ENCODE measurements around the gene SH3RF2. TPM values are rescaled to one million over a fixed set of nuclear protein-coding genes. Genes with fewer than 3 reads are reported as not detected.

The SH3RF2 gene
- total and polyA plus RNA-seq, 2 of the 13 experiments (the other 11 are each of a cell fraction or from before 2014, with no cell fraction given), result 2.6 to 3.7 TPM

DNA sequence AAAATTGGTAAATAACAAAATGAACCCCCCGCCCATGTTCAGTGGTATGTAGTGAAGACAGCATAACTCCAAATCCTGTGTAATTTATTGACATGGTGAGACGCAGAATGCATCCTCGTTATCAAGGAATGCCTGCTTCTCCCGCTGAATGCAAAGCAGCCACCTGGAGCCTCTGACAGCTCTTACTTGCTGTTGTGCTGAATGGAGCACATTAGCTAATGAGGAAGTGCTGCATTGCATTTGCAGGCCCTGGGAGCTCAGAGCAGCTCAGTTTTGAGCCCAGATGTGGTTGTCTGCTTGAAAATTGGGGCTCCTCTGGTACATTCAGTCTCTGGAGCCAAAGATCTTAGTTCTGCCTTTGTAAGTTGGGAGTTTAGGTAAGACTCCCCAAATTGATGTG, 140.1 kb downstream of the SH3RF2 start:
- Histone ChIP-seq H2AFZ (ENCODE audit: low read length) (no peak overlapping the region), H3K9me3 (ENCODE audit: low read length) (no peaks in the 10 kb centered on the region), H3K9ac (ENCODE audit: insufficient read depth, low read depth, low read length) (no peak overlapping the region), H3K79me2 (ENCODE audit: insufficient read depth, low read length) (no peaks in the 10 kb centered on the region), H3K4me1 (ENCODE audit: insufficient read depth, low read length) (peaks cover 8% of the 10 kb centered on the region; the same call in 1 of the 2 replicates), H3K27me3 (ENCODE audit: control insufficient read depth in 1 of 2, insufficient read depth in 2 of 2, low read length in 2 of 2) (no peaks in the 10 kb centered on the region), H3K36me3 (replicated peaks in 1 of 2; ENCODE audit: control insufficient read depth in 1 of 2, insufficient read depth in 2 of 2, low read length in 2 of 2) (no peaks in the 10 kb centered on the region), H3K4me3 (replicated peaks in 1 of 3; ENCODE audit: insufficient read depth in 1 of 3, low read depth in 2 of 3, low read length in 3 of 3) (no peak overlapping the region), H3K27ac (ENCODE audit: extremely low read length, insufficient read depth, low read length) (no peak overlapping the region), H4K20me1 (ENCODE audit: insufficient read depth, low read length) (no peaks in the 10 kb centered on the region), H3K4me2 (ENCODE audit: low read depth, low read length) (no peak overlapping the region)
- TF ChIP-seq TEAD2 (CRISPR knock-in tag; IDR thresholded peaks at IDR 0.05), result no peak
- no peak for TF ChIP-seq ZNF317 (CRISPR knock-in tag; IDR thresholded peaks at IDR 0.05)
- TF ChIP-seq, protein P1, sequence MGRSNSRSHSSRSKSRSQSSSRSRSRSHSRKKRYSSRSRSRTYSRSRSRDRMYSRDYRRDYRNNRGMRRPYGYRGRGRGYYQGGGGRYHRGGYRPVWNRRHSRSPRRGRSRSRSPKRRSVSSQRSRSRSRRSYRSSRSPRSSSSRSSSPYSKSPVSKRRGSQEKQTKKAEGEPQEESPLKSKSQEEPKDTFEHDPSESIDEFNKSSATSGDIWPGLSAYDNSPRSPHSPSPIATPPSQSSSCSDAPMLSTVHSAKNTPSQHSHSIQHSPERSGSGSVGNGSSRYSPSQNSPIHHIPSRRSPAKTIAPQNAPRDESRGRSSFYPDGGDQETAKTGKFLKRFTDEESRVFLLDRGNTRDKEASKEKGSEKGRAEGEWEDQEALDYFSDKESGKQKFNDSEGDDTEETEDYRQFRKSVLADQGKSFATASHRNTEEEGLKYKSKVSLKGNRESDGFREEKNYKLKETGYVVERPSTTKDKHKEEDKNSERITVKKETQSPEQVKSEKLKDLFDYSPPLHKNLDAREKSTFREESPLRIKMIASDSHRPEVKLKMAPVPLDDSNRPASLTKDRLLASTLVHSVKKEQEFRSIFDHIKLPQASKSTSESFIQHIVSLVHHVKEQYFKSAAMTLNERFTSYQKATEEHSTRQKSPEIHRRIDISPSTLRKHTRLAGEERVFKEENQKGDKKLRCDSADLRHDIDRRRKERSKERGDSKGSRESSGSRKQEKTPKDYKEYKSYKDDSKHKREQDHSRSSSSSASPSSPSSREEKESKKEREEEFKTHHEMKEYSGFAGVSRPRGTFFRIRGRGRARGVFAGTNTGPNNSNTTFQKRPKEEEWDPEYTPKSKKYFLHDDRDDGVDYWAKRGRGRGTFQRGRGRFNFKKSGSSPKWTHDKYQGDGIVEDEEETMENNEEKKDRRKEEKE (IDR thresholded peaks at IDR 0.05), result no peak
- TF ChIP-seq STAG1 (CRISPR knock-in tag; IDR thresholded peaks at IDR 0.05), result no peak
- TF ChIP-seq, protein P2, sequence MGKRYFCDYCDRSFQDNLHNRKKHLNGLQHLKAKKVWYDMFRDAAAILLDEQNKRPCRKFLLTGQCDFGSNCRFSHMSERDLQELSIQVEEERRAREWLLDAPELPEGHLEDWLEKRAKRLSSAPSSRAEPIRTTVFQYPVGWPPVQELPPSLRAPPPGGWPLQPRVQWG (CRISPR knock-in tag; IDR thresholded peaks at IDR 0.05; ENCODE audit: borderline replicate concordance, low read depth), result no peak
- TF ChIP-seq ZNF710 (CRISPR knock-in tag; IDR thresholded peaks at IDR 0.05; ENCODE audit: borderline replicate concordance), result no peak
- no peak for TF ChIP-seq MAFF (IDR thresholded peaks at IDR 0.05; ENCODE audit: low read depth, low read length)
- TF ChIP-seq, protein P3, sequence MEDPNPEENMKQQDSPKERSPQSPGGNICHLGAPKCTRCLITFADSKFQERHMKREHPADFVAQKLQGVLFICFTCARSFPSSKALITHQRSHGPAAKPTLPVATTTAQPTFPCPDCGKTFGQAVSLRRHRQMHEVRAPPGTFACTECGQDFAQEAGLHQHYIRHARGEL (CRISPR knock-in tag; IDR thresholded peaks at IDR 0.05), result no peak
- TF ChIP-seq IRF2 (CRISPR knock-in tag; IDR thresholded peaks at IDR 0.05), result no peak
- no peak for TF ChIP-seq ETS1 (CRISPR knock-in tag; IDR thresholded peaks at IDR 0.05)
- TF ChIP-seq RFX1 (IDR thresholded peaks at IDR 0.05), result no peak
- TF ChIP-seq, protein P4, sequence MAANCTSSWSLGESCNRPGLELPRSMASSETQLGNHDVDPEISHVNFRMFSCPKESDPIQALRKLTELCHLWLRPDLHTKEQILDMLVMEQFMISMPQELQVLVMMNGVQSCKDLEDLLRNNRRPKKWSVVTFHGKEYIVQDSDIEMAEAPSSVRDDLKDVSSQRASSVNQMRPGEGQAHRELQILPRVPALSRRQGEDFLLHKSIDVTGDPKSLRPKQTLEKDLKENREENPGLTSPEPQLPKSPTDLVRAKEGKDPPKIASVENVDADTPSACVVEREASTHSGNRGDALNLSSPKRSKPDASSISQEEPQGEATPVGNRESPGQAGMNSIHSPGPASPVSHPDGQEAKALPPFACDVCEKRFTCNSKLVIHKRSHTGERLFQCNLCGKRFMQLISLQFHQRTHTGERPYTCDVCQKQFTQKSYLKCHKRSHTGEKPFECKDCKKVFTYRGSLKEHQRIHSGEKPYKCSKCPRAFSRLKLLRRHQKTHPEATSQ (CRISPR knock-in tag; IDR thresholded peaks at IDR 0.05; ENCODE audit: borderline replicate concordance), result no peak
- TF ChIP-seq, protein P5, sequence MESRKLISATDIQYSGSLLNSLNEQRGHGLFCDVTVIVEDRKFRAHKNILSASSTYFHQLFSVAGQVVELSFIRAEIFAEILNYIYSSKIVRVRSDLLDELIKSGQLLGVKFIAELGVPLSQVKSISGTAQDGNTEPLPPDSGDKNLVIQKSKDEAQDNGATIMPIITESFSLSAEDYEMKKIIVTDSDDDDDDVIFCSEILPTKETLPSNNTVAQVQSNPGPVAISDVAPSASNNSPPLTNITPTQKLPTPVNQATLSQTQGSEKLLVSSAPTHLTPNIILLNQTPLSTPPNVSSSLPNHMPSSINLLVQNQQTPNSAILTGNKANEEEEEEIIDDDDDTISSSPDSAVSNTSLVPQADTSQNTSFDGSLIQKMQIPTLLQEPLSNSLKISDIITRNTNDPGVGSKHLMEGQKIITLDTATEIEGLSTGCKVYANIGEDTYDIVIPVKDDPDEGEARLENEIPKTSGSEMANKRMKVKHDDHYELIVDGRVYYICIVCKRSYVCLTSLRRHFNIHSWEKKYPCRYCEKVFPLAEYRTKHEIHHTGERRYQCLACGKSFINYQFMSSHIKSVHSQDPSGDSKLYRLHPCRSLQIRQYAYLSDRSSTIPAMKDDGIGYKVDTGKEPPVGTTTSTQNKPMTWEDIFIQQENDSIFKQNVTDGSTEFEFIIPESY (CRISPR knock-in tag; IDR thresholded peaks at IDR 0.05), result no peak
- TF ChIP-seq MATR3 (CRISPR knock-in tag; IDR thresholded peaks at IDR 0.05), result no peak
- intact Hi-C loops (cut with micrococcal nuclease; ENCODE audit: unreplicated experiment) (no loop called here), in situ Hi-C loops (cut with HindIII; ENCODE audit: extremely low pct_ligation_motif_present, low pct_unique_long_range_greater_than_20kb) (no loop called here)
- FAIRE-seq, result no peak
- 91% methylated on average over 4 of the region's 4 CpGs for WGBS (ENCODE audit: low lambda C conversion rate)
- ATAC-seq, result no peak
- DNase-seq (ENCODE audit: low spot score), result no peak
- no TSS peak for BruUV-seq (replicated peaks)
- ChIA-PET CTCF (ENCODE audit: low intra/inter-chr PET ratio, low total read pairs) (no interaction called here), POLR2A (no interaction called here)
